Measurements from ENCODE around the gene PNMT. TPM values are rescaled to one million over a fixed set of nuclear protein-coding genes. Genes with fewer than 3 reads are reported as not detected.

The PNMT gene
- total RNA-seq, 1 donor from 2014 or later = 5.1 TPM

- Histone ChIP-seq H3K36me3 (peaks cover 6 to 13% of the 10 kb centered on the region in 2 donors), H3K4me3 (no peak overlapping the region)
Measured at GRCh38 chr17:39652587-39653315, 15.5 kb upstream of the PNMT start.

GRCh38 chr17:39653316-39653661 lies 15.0 kb upstream of the PNMT start:
- Histone ChIP-seq H3K36me3 (peaks cover 10 to 18% of the 10 kb centered on the region in 2 donors), H3K27me3 (no peaks in the 10 kb centered on the region), H3K9me3 (no peaks in the 10 kb centered on the region), H3K27ac (no peak overlapping the region), H3K4me3 (no peak overlapping the region), H3K4me1 (no peaks in the 10 kb centered on the region)
- DNase-seq (ENCODE audit: low spot score in 2 of 2) = no peak
- intact Hi-C loops (cut with DNase I) = no loop called here
- TF ChIP-seq CTCF (IDR thresholded peaks at IDR 0.05) = no peak

More at GRCh38 chr17:39652587-39653315, 15.5 kb upstream of the PNMT start:
- DNase-seq (ENCODE audit: low spot score in 2 of 2) = no peak
- Histone ChIP-seq H3K27me3 (no peaks in the 10 kb centered on the region), H3K4me1 (no peaks in the 10 kb centered on the region), H3K27ac (no peak overlapping the region), H3K9me3 (no peaks in the 10 kb centered on the region)
- intact Hi-C loops (cut with DNase I) = no loop called here
- TF ChIP-seq CTCF (IDR thresholded peaks at IDR 0.05) = no peak

GRCh38 chr17:39653662-39654331 lies 14.5 kb upstream of the PNMT start:
- Histone ChIP-seq H3K36me3 (peaks cover 13 to 23% of the 10 kb centered on the region in 2 donors), H3K27me3 (no peaks in the 10 kb centered on the region), H3K4me3 (no peak overlapping the region), H3K27ac (no peak overlapping the region), H3K4me1 (no peaks in the 10 kb centered on the region), H3K9me3 (no peaks in the 10 kb centered on the region)
- DNase-seq (ENCODE audit: low spot score in 2 of 2) = no peak
- peak; percentile 32 to 86 (median 79) for TF ChIP-seq CTCF (IDR thresholded peaks at IDR 0.05)
- intact Hi-C loops (cut with DNase I) = no loop called here

- Histone ChIP-seq H3K9me3 (no peaks in the 10 kb centered on the region), H3K27me3 (no peaks in the 10 kb centered on the region), H3K4me1 (no peaks in the 10 kb centered on the region), H3K27ac (no peak overlapping the region), H3K4me3 (no peak overlapping the region), H3K36me3 (peaks cover 23 to 35% of the 10 kb centered on the region in 2 donors)
- intact Hi-C loops (cut with DNase I) = no loop called here
- TF ChIP-seq CTCF (IDR thresholded peaks at IDR 0.05) = no peak
- DNase-seq (ENCODE audit: low spot score in 2 of 2) = no peak
Measured at GRCh38 chr17:39655105-39655504, 13.1 kb upstream of the PNMT start.

GRCh38 chr17:39658346-39658745 lies 9.9 kb upstream of the PNMT start:
- H3K27me3 ChIP-seq = no peaks in the 10 kb centered on the region
- H3K9me3 ChIP-seq = no peaks in the 10 kb centered on the region
- intact Hi-C loops (cut with DNase I) = no loop called here
- H3K36me3 ChIP-seq = peaks cover 34 to 38% of the 10 kb centered on the region in 2 donors
- H3K4me1 ChIP-seq = peaks cover 0 to 7% of the 10 kb centered on the region in 2 donors
- H3K4me3 ChIP-seq = no peak overlapping the region
- no peak for TF ChIP-seq CTCF (IDR thresholded peaks at IDR 0.05)
- H3K27ac ChIP-seq = no peak overlapping the region
- no peak for DNase-seq (ENCODE audit: low spot score in 2 of 2)
